ENCODE results near the gene IAH1.

DNA sequence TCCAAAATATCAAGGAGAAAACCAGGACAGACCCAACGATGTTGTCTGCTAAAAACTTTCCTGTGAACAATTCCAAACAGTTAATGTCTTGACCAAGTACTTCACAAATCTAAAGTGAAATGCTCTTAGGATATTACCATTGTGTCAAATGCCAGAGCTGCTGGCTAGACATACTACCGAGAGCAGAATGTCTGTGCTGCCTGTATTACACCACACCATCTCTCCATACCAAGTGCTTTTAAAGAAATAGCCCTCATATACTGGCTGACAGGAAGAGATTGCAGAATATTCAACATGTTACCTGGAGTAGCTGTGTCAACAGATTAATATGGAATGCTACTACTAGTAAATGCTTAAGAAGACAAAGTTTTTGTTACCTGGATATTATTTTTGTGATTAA, 18.6 kb downstream of the IAH1 start:
- TF ChIP-seq CTCF (conservative IDR thresholded peaks at IDR 0.05; ENCODE audit: low read depth, low read length) (no peak), POLR2A (IDR thresholded peaks at IDR 0.05; ENCODE audit: low read depth, low read length) (no peak), CEBPB (IDR thresholded peaks at IDR 0.05; ENCODE audit: low read depth, low read length) (no peak), MXI1 (IDR thresholded peaks at IDR 0.05; ENCODE audit: borderline replicate concordance, low read depth, low read length) (no peak), FOS (IDR thresholded peaks at IDR 0.05; ENCODE audit: low read depth, low read length) (no peak)
- TF ChIP-seq, protein P1, sequence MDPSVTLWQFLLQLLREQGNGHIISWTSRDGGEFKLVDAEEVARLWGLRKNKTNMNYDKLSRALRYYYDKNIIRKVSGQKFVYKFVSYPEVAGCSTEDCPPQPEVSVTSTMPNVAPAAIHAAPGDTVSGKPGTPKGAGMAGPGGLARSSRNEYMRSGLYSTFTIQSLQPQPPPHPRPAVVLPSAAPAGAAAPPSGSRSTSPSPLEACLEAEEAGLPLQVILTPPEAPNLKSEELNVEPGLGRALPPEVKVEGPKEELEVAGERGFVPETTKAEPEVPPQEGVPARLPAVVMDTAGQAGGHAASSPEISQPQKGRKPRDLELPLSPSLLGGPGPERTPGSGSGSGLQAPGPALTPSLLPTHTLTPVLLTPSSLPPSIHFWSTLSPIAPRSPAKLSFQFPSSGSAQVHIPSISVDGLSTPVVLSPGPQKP (IDR thresholded peaks at IDR 0.05; ENCODE audit: borderline replicate concordance, low read depth, low read length) = no peak

Measured in IMR-90 (cell line).